MV-4-11 (cell line): Measurements from ENCODE around the gene MIB2.
A peak's percentile ranks its signal among the peaks of the same experiment; 100 is the strongest.

Source experiments
- DNase-seq: peaks from one replicate; lab custom pipeline; 2025; lab: John Stamatoyannopoulos, UW

Gene MIB2

DNA sequence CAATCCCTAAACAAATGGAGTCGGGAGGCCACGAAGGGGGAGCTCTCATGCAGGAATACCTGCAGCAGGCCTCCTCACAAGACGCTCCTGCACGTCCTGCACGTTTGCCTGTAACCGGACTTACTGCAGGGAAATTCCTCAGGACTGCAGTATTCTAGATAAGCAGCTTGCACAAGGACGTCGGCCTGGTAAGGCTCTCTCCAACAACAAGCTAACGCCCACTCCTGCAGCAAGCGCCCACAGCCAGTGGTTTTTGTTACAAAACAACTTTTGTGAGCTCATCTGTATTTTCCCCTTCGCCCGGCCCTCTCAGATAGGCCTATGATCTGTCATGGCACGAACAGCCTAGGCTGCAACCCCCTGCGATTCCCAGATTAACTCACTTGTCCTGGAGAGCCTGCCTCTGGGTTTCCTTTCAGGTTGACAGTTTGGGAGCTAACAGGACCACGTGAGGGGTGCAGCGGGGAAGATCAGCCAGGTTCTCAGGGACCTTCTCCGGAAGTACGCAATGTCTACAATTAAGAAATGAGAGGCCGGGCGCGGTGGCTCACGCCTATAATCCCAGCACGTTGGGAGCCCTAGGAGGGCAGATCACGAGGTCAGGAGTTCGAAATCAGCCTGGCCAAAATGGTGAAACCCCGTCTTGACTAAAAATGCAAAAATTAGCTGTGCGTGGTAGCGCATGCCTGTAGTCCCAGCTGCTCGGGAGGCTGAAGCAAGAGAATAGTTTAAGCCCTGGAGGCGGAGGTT lies 921 bp upstream of the MIB2 start:
- peak; percentile 84 for DNase-seq

DNA sequence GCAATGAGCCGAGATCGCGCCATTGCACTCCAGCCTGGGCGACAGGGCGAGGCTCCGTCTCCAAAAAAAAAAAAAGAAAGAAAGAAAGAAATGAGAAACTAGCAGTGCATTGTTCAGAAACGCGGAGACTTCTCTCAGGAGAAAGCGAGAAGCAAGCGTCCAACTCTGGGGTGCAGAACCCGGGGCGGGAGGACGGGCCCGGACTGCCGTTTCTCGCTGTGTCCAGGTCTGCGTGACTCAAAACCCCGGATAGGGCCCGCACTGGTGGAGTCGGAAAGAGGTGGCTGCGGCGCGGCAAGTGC lies 395 bp upstream of the MIB2 start:
- DNase-seq, result no peak

DNA sequence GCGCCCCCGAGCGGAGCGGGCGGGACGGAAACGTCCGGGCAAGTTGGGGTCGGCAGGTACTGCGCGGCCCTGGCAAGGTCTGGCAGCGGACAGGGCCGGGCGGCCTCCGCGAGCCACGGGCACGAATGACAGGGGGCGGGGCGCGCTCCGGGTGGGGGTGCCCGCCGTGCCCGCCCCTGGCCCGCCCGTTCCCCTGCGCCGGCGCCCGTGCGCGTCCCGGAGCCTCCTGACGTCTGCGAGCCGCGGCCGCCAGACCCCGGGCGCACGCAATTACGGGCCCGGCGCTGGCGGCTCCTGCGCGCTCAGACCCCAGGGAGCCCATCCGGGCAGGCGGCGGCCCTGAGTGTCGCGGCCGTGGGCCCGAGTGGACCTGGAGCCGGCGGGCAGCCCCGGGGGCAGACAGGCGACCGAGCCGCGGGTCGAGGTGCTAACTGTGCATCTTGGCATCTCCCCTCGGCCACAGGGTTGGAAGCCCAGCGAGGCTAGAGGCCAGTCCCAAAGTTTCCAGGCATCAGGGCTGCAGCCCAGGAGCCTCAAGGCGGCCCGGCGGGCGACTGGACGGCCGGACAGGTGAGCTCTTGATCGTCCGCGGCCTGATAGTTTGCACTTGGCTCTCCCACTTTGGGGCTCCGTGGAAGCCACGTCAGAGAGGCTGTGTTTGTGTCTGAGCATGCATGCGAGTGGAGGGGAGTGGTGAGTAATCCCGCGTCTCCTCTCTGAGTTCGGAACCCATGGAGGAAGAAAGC lies 918 bp downstream of the MIB2 start:
- no peak for DNase-seq

DNA sequence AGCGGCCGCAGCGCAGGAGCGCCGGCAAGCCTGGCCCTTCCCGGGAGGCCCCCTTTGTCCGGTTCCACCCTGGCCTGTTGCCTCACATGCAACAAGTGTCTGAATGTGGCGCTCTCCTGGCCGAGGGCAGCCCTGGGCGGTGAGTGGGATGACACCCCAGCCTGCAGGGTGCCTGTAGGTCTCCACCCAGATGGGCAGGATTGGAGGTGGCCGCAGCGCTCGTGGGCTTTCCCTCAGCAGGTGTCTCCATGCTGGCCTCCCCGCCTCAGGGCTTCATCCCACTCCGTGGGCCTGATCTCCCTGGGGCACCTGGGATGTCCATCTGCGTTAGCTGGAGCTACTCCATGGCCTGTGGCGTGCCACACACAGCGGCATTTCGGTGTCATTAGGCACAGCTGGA lies 1.5 kb downstream of the MIB2 start:
- DNase-seq, result no peak

DNA sequence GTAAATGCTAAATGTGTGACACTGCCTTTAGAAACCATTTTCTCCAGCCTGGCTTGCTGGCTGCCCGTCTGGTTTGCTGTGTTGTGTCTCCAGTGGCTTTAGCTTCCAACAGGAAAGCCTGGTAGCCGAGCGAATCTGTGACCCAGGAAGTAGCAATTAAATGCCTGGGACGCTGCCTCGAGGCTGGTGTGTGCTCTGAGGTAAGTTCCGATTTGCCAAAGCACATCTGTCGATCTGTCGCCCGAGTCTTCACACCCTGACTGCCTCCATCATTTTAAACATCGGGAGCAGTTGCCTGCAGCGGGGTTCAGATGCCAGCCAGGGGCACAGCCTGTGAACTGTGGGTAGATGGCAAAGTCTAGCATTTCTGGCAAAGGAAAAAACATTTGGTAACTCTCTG lies 2.2 kb downstream of the MIB2 start:
- no peak for DNase-seq

DNA sequence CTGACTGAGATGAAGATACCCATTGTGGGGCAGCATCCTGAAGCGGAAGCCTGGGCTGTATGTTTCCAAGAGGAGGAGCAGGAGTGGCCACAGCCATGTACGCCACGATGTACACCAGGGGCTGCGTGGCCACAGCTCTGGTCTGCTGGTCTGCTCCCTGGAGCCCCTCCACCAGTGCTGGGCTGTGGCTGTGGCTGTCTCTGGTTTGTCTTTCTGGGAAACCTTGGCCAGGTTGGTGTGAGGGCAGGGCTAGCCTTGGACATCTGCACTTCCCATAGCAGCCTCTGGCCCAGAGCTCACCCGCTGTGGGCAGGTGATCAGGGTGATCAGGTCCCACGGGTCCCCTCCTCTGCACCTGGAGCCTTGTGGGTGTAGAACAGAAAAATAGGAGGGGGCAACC lies 2.6 kb downstream of the MIB2 start:
- no peak for DNase-seq

DNA sequence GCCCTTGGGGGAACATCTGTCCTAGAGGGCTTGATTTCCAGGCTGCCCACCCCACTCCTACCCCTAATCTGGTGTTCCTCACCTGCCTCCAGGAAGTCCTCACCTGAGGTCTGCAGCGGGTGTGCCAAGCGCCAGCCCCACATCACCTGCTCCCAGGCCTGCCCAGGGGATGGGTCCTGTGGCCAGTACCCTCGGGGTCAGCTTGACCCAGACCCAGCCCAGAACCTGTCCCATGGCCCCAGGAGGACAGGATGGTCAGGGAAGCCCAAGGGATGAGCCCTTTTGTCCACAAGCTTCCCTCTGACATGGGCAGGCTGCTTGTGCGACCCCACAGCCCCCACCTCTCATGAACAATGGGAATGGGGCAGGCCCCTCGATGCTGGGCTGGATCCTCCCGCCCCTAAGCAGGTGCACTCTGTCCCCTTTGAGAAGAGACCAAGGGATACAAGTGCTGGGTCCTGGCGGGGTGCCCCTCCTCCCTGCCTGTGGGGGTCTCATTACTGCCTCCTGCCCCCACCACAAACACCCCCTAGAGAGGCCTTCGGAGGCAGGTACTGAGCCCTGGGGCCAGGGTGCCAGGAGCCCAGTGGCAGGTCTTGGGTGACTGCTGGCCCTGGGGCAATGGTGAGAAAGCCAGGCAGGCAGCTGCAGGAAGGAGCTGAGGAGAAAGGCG lies 3.2 kb downstream of the MIB2 start:
- no peak for DNase-seq

DNA sequence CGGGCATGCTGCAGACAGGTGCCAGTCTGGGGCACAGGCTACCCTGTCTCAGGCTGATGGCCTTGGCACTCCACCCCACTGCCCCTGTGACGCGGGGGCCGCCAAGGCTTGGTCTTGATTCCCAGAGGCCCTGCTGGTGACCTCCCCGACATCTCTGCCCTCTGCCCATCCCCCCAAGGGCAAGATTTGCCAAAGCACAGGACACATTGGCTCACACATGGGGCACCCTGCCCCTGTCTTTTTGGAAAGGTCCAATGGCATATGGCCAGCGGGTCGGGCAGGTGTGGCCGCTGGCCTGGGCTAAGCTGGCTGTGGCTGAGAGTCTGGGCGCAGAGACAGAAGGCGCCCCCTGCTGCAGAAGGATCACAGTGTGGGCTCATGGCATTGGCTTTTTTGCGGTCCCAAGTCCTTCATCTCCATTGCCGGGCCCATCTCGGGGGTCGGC lies 4.6 kb downstream of the MIB2 start:
- DNase-seq, result no peak

DNA sequence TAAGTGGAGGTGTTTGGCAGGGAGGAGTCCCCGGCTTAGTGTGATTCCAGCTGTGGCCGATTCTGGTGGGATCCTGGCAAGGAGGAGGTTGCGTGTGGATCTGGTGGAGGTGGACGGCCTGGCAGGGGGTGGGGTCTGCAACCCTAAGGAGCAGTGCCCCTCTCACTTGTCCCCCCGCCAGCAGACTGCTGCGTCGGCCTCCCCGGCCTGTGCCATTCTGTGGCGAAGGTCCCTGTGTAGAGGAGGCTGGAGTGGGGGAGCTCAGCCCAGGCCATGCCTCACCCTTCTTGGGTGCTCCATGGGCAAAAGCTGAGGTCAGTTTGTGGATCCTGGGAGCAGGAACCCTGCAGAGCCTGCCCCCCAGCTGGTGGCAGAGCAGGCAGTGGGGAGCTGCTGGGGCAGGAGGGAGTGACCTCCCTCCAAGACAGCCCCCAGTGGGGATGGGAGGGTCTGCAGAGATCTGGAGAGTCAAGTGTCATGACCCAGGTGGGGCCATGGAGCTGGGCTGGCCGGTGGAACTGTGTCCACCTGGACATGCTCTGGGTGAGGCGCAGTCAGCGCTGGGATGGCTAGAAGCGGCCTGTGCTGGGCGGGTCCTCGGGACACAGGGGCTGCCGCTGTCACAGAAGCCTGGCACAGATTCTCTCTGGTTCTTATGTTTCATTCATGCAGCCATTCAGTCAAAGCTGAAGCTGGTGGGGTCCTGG lies 5.3 kb downstream of the MIB2 start:
- DNase-seq, result no peak

DNA sequence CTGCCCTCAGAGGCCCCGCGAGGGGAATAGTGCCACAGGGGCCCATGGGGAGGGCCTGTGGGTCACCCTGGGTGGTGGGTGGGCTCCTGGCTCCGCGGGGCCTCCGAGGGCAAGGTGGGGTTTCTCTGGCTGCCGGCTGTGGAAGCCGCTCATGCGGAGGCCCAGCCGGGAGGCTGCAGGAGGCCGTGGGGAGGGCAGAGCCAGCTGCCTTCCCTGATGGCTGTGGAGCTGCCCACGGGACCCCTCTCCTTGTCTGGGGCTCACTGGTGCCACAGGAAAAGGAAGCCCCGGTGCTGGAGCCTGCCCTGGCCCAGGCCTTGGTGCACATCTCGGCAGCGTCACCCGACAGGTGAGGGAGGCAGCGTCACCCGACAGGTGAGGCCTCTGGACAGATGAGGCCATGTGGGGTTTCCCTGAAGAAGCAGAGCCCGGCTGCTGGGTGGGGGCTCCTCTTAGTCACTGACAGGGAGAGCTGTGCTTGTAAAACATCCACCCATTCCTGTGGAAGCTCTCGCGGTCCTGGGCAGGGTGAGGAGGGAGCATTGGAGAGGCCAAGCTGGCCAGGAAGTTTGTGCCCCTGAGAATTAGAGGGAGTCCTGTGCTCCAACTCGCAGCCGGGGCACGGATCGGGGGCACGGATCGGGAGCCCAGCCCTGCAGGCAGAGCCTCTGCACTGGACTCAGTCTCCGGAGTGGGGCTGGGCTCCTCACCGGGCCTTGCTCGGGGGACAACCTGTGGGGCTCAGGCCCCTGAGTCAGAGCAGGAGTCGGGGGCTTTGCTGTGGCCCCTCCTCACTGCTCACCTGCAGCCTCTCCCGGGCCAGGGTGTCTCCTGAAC lies 6.1 kb downstream of the MIB2 start:
- DNase-seq, result no peak

DNA sequence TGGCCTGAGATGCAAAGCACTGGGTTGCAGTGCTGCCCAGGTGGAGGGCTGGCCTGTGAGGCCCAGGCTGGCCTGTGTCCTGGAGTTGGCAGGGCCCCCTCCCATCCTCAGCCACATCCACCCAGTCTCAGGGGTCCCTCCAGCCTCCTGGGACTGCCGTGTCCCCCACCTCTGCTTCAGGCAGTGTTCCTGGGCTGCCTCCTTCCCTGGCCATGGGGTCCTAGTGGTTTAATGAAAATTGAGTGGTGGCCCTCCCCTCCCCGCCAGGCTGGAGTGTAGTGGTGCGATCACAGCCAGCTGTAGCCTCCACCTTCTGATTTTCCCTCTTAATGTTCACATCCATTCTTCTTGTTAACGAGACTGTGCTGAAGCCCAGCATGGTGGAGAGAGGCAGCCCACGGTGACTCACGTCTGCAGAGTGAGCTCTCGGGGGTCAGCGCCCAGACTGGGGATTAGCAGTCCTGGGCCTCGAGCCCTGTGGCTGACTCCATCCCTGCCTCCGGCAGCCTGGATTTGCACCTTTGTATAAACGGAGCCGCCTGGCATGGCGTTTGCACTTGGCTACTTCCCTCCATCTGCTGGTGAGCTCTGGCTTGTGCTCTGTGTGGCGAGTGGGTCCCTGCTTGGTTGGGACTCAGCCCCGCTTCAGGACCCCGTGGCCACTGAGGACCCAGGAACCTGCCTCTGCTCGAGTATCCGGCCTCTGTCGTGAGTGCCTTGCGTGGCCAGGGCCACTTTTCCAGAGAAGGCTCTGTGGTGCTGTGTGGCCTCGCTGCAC lies 6.9 kb downstream of the MIB2 start:
- DNase-seq, result no peak

DNA sequence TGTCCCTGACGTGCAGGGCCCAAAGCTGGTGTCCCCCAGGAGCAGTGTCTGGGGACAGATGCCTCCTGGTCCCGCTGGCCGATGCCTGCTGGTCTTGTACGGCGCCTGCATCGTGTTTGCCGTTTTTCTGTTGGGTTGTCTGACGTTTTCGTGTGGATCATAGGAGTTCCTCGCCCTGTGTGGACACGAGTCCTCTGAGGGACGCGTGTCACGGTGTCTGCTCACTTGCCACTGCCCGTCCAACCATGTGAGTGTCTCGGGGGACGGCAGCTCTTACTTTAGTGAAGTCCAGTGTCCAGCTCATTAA lies 7.4 kb downstream of the MIB2 start:
- no peak for DNase-seq

DNA sequence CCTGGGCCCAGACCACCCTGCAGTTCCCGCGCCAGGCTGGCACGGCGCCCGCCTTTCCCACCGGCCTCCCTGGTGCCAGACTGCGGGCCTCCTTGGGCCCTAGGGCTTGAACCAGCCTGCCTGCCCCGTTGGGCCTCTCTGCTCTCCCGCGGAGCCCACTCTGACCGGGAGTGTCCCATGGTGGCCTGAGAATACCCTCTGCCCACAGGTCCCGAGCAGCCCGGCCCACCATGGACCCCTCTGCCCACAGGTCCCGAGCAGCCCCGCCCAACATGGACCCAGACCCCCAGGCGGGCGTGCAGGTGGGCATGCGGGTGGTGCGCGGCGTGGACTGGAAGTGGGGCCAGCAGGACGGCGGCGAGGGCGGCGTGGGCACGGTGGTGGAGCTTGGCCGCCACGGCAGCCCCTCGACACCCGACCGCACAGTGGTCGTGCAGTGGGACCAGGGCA lies 7.9 kb downstream of the MIB2 start:
- DNase-seq, result no peak

DNA sequence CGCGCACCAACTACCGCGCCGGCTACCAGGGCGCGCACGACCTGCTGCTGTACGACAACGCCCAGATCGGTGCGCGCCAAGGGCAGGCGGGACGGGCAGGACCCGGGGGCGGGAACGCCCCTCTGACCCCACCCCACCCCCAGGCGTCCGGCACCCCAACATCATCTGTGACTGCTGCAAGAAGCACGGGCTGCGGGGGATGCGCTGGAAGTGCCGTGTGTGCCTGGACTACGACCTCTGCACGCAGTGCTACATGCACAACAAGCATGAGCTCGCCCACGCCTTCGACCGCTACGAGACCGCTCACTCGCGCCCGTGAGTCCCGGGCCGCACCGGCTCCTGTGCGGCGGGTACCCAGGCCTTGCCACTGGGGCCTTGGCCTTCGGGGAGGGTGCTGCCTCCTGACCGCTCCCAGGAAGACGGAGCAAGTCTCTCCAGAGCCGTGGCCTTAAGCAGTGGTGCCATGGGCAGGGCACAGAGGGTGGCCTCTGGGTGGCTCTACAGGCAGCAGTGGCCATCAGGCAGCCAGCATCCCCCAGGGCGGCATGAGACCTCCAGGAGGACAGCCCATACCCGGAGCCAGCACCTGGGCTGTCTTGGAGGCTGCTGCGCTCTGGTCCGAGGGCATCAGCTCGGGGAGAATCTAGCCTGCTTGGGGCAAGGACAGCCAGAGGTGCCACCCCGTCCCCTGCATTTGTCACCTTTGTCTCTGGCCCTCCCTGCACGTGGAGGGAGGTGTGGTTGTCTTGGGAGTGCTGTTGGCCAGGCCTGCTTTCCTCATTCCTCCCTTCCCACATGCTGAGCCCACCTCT lies 8.5 kb downstream of the MIB2 start:
- no peak for DNase-seq

DNA sequence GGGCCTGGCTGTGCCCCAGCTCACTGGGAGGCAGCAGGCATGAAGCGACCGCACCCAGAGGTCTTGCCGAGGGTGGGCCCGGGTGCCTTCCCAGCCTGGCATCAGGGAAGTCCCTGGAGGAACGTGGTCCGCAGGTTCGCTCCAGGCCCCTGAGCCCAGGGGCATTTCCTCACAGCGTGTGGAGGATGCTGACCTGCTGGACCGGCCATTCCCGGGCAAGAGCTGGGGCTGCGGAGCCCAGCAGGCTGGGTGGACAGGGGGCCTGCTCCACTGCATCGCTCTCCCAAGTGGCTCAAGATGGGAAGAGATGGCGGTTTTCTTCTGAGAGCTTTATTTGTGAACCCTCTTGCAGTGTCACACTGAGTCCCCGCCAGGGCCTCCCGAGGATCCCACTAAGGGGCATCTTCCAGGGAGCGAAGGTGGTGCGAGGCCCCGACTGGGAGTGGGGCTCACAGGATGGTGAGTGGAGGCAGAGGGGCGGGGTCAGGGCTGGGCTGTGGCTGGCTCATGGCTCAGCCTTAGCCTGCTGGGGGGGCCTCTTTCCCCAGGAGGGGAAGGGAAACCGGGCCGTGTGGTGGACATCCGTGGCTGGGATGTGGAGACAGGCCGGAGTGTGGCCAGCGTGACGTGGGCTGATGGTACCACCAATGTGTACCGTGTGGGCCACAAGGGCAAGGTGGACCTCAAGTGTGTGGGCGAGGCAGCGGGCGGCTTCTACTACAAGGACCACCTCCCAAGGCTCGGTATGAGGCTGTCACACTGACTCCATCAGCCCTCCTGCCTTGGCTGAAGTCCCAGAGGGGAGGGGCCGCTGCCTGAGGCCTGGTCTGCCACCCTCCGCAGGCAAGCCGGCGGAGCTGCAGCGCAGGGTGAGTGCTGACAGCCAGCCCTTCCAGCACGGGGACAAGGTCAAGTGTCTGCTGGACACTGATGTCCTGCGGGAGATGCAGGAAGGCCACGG lies 9.4 kb downstream of the MIB2 start:
- no peak for DNase-seq

DNA sequence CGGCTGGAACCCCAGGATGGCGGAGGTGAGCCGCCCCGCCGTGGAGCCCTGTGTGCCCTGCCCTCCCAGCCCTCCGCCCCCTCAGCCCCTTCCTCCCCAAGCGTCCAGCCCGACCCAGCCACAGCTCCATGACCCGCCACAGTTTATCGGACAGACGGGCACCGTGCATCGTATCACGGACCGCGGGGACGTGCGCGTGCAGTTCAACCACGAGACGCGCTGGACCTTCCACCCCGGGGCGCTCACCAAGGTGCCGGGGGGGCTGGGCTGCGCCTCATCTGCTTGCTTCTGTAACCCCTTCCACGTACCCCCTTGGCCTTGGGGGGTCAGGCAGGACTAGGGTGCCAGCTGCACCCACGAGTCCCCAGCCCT lies 10.1 kb downstream of the MIB2 start:
- DNase-seq, result no peak

DNA sequence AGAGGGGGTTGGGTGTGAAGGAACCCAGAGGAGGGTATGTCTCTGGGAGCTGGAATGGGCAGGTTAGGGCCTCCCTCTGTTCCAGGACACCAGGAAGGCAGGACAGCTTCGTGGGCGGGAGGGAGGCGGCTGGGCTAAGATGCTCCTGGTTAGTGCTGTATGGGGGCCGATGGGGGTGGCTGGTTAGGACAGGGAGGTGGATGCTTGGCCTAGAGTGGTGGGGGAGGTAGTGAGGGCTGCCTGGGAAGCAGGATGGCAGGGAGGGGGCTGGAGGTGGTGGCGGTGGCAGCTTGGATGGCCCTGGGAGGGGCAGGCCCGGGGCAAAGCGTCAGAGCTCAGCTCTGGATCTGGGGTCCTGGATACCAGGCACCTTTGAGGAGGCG lies 10.5 kb downstream of the MIB2 start:
- no peak for DNase-seq

DNA sequence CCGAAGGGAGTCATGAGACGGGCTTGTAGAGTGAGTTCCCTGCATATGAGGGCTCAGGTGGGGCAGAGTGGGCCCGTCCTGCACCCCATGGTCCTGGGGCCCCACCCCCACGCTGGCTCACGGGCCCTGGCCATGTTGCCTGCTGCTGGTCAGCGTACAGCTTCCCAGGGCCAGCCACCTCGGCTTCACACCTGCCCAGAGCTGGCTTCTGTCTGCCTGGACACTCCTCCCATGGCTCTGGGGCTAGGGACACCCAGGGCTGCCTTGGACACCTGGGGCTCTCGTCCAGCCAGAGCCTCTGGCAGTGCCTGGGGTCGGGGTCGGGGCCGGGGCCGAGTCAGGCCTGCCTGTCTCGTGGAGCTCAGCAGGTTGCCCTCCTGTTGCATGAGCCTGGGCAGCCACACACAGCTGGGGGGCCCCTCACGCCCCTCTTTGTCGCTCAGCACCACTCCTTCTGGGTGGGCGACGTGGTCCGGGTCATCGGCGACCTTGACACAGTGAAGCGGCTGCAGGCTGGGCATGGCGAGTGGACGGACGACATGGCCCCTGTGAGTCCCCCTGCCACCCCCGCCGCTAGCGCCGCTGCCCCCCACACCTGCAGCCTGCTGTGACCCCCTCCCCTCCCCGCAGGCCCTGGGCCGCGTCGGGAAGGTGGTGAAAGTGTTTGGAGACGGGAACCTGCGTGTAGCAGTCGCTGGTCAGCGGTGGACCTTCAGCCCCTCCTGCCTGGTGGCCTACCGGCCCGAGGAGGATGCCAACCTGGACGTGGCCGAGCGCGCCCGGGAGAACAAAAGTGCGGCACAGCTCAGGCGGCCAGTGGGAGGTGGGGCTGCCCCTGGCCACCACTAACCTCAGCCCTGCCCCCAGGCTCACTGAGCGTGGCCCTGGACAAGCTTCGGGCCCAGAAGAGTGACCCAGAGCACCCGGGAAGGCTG lies 11.2 kb downstream of the MIB2 start:
- DNase-seq, result no peak
